Gastroesophageal sphincter (tissue), 3 donors: ENCODE data around the gene CHRDL1.

Source experiments
- EP300 ChIP-seq: sonication (generic); formaldehyde crosslinking; IDR thresholded peaks from one replicate; pipeline ENCODE4 v1.6.1; 2017; ENCODE audit warnings: antibody characterized with exemption, mild to moderate bottlenecking
- POLR2A ChIP-seq, 2 donors: fragments of 450-650 bp; IDR thresholded peaks; one replicate each; pipeline ENCODE4 v1.6.1; 2017; ENCODE audit warnings: antibody characterized with exemption in 2 of 2, mild to moderate bottlenecking in 2 of 2, moderate library complexity in 1 of 2
- POLR2AphosphoS5 ChIP-seq: sonication (generic); formaldehyde crosslinking; IDR thresholded peaks from one replicate; pipeline ENCODE4 v1.6.1; 2017; ENCODE audit warnings: antibody characterized with exemption
- TF ChIP-seq, protein P1 (sequence below), 4 experiments: fragments of 200-600 bp in 2 of 4; fragments of 450-650 bp in 2 of 4; sonication (generic) in 1 of 4; IDR thresholded peaks; one replicate each; pipeline ENCODE4 v1.5.1; 2017 to 2019; ENCODE audit warnings: antibody characterized with exemption in 4 of 4, mild to moderate bottlenecking in 2 of 4, moderate library complexity in 2 of 4

- TF ChIP-seq, protein P1, sequence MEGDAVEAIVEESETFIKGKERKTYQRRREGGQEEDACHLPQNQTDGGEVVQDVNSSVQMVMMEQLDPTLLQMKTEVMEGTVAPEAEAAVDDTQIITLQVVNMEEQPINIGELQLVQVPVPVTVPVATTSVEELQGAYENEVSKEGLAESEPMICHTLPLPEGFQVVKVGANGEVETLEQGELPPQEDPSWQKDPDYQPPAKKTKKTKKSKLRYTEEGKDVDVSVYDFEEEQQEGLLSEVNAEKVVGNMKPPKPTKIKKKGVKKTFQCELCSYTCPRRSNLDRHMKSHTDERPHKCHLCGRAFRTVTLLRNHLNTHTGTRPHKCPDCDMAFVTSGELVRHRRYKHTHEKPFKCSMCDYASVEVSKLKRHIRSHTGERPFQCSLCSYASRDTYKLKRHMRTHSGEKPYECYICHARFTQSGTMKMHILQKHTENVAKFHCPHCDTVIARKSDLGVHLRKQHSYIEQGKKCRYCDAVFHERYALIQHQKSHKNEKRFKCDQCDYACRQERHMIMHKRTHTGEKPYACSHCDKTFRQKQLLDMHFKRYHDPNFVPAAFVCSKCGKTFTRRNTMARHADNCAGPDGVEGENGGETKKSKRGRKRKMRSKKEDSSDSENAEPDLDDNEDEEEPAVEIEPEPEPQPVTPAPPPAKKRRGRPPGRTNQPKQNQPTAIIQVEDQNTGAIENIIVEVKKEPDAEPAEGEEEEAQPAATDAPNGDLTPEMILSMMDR (IDR thresholded peaks at IDR 0.05), result no peak
- no peak for TF ChIP-seq POLR2A (IDR thresholded peaks at IDR 0.05)
- no peak for TF ChIP-seq EP300
- no peak for TF ChIP-seq POLR2AphosphoS5
Observed at GRCh38 chrX:110706446-110706845, 89.2 kb downstream of the CHRDL1 start.
